Epidermal melanocyte (primary cell): ENCODE measurements around the gene ZNF629.

Experiments
- DNase-seq: peaks from one replicate; pipeline ENCODE4 v3.0.0; 2011; ENCODE audit warnings: low spot score; ENCODE audit not compliant: insufficient read length

ZNF629 gene

DNA sequence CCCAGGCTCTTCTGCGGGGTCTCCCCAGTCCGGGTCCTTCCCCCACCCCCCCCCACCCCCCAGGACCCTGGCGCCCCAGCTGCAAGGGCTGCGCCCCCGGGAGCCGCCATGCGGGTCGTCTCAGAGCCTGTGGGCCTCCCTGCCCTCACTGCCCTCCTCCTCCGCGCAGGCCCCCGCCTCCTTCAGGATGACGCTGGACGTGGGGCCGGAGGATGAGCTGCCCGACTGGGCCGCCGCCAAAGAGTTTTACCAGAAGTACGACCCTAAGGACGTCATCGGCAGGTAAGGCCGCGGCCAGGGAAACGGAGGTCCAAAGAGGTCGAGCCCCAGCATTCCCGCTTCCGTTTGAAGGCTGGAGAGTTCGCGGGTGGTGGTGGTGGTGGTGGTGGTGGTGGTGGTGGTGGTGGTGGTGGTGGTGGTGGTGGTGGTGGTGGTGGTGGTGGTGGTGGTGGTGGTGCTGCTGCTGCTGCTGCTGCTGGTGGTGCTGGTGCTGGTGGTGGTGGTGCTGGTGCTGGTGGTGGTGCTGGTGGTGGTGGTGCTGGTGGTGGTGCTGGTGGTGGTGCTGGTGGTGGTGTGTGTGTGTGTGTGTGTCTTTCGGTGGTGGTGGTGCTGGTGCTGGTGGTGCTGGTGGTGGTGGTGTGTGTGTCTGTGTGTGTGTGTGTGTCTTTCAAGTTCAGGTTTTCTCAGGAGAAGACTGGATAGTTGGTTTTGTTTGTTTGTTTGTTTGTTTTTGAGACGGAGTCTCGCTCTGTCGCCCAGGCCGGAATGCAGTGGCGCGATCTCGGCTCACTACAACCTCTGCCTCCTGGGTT lies 38.2 kb downstream of the ZNF629 start:
- DNase-seq, result peak; percentile 40

- DNase-seq, result peak; percentile 99
Measured at GRCh38 chr16:30747799-30748633, 39.0 kb downstream of the ZNF629 start, which contains the start of gene PHKG2. TSS of gene PHKG2 (plus strand) at chr16:30748425. CDS start at chr16:30748821, 396 bp downstream.

DNA sequence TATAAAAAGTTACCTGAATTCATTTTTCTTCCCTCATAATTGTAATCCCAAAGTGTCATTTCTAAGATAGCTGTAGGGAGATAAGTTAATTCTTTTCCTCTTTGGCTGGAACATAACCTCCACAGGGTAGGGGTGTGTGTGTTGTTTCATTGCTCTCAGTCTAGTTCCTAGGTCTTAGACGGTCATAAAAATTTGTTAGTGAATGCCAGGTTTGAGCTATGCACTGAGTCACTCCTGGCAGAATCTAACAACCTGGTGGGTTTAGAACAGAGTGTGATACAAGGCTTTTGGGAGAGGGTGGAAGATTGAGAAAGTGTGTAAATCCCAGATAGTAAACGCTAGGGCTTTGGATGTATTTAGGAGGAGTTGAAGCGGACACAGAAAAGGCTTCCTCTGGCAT lies 39.7 kb downstream of the ZNF629 start:
- no peak for DNase-seq

GRCh38 chr16:30746638-30747175 lies 40.3 kb downstream of the ZNF629 start:
- DNase-seq, result no peak

- no peak for DNase-seq
Measured at GRCh38 chr16:30745082-30745481, 41.9 kb downstream of the ZNF629 start.

- no peak for DNase-seq
Measured at GRCh38 chr16:30744183-30744582, 42.8 kb downstream of the ZNF629 start.

- no peak for DNase-seq
Measured at GRCh38 chr16:30743716-30744115, 43.3 kb downstream of the ZNF629 start.

DNA sequence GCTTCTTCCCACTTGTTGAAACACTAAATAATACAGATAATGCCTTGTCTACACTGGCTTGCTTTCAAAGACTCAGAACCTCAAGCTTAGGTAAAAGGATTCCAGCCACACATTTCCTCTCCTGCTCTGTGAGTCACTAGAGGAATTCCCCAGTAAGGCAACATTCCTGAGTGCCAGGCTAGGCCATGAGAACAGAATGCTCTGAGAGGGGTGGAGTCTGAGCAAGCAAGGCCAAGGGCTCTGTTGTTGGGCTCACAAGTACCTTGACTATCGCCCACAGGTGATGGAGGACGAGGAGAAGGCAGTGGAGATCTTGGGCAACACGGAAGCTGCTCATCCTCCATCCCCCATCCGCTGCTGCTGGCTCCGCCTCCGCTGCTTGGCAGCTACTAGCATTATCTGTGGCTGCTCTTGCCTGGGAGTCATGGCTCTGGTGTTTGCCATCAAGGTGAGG lies 45.5 kb downstream of the ZNF629 start:
- peak; percentile 59 for DNase-seq

DNA sequence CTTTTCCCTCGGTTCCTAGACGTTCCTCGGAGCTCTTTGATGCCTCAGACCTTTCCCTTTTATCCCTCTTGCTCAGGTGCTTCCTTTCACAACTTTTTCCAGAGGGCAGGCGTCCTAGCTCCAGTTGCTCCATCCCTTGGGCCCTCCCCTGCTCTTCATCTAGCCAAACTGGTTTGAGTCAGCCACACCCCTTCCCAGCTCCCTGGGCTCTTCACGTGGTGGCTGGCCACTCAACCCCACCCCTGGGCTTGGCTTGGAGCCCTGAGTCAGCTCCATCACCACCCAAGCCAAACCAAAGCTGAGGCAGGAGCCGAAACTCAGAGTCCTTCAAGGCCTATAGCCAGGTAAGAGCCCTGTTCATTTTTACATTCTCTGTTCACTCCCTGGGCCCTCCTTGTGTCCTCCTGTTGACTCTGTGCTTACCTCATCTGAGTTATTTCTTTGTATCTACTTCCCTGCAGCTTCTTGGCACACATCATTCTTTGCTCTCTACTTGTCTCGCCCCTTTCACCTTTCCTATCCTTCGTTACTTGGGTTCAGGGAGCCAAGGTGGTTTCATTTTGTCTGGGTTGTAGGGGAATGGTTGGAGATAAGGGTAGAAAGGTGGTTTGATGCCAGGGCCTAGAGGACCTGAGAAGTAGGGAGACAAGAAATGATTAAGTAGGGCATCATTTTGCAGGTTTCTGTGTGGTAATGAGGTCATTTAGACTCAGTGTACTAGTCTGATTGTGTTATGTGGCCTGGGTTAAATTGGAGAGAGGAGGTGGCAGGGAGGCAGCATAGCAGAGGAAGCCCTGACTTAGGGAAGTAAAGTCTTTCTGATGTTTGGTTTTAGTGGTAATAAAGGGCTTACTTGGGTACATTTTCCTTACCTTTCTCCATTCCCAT lies 46.4 kb downstream of the ZNF629 start:
- no peak for DNase-seq

DNA sequence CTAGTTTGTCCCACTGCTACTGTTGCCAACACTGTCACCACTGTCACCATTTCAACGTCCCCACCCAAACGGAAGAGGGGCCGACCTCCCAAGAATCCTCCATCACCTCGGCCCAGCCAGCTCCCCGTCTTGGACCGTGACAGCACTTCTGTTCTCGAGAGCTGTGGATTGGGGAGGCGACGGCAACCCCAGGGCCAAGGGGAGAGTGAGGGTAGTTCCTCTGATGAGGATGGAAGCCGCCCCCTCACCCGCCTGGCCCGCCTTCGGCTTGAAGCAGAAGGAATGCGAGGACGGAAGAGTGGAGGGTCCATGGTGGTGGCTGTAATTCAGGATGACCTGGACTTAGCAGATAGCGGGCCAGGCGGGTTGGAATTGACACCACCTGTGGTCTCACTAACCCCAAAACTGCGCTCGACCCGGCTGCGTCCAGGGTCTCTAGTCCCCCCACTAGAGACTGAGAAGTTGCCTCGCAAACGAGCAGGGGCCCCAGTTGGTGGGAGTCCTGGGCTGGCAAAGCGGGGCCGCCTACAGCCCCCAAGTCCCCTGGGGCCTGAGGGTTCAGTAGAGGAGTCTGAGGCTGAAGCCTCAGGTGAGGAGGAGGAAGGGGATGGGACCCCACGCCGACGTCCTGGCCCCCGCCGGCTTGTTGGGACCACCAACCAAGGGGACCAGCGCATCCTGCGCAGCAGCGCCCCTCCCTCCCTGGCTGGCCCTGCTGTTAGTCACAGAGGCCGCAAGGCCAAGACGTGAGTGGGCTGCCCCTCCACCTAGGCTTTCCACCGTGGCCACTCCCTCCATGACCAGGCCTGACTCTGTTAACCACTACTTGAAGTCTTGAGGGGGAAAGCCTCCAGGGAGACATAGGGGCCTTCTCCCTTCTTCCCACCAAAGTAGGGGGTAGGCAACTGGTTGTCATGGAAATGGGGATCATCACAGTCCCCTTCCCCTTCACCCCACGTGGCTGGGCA lies 47.7 kb downstream of the ZNF629 start:
- DNase-seq, result no peak

DNA sequence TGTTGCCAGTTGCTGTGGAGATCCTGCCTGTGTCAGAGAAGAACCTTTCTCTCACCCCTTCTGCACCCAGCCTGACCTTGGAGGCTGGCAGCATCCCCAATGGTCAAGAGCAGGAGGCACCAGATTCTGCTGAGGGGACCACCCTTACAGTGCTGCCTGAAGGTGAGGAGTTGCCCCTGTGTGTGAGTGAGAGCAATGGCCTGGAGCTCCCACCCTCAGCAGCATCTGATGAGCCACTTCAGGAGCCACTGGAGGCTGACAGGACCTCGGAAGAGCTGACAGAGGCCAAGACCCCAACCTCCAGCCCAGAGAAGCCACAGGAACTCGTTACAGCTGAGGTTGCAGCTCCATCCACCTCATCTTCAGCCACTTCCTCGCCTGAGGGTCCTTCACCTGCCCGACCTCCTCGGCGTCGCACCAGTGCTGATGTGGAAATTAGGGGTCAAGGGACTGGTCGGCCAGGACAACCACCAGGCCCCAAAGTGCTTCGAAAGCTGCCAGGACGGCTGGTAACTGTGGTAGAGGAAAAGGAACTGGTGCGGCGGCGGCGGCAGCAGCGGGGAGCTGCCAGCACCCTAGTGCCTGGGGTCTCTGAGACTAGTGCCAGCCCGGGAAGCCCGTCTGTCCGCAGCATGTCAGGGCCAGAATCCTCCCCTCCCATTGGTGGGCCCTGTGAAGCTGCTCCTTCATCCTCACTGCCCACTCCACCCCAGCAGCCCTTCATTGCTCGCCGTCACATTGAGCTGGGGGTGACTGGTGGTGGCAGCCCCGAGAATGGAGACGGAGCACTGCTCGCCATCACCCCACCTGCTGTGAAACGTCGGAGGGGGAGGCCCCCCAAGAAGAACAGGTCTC lies 49.0 kb downstream of the ZNF629 start:
- no peak for DNase-seq

- DNase-seq, result no peak
Measured at GRCh38 chr16:30736995-30737793, 49.8 kb downstream of the ZNF629 start.

GRCh38 chr16:30731411-30731810 lies 55.6 kb downstream of the ZNF629 start:
- DNase-seq, result no peak

DNA sequence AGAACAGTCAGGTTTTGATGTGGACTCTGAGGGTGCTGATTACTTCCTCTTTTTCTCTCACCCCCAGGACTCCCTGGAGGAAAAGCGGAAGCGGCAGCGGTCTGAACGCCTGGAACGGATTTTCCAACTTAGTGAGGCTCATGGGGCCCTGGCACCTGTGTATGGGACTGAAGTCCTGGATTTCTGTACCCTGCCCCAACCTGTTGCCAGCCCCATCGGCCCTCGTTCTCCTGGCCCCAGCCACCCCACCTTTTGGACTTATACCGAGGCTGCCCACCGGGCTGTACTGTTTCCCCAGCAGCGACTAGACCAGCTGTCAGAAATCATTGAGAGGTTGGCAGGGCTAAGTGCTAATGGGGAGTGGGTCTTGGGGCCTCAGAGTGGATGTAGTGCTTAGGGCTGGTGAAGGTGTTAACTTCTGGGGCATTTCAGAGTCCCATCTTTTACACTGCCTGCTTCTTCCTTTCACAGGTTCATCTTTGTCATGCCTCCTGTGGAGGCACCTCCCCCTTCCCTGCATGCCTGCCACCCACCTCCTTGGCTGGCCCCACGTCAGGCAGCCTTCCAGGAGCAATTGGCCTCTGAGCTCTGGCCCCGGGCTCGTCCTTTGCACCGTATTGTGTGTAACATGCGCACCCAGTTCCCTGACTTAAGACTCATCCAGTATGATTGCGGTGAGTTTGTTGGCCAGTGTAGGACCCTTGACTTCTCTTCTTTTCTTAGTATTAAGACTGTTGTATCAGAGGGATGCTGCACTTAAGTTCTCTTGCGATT lies 57.9 kb downstream of the ZNF629 start:
- no peak for DNase-seq
